Central memory CD8-positive, alpha-beta T cell (primary cell): ENCODE results near the gene YARS1.

ENCODE experiments used
- ATAC-seq: fragments of 150-1000 bp; cut with Tn5 transposase; replicated peaks from 2 replicates; pipeline ENCODE4 v1.10.0; 2022; ENCODE audit warnings: mild to moderate bottlenecking, moderate FRiP score, moderate number of reproducible peaks; ENCODE audit not compliant: poor library complexity, severe bottlenecking; ENCODE audit errors: extremely low read depth
- DNase-seq, 2 donors: peaks; one replicate each; pipeline ENCODE4 v3.0.0; 2021; ENCODE audit warnings: low spot score in 2 of 2
- H3K27ac Mint-ChIP-seq: one replicate; pipeline ENCODE4 v1.8.0; 2022; ENCODE audit warnings: low read depth, mild to moderate bottlenecking, moderate library complexity, mixed read lengths
- H3K27me3 Mint-ChIP-seq: one replicate; pipeline ENCODE4 v1.8.0; 2022; ENCODE audit warnings: mixed read lengths
- H3K36me3 Mint-ChIP-seq: one replicate; pipeline ENCODE4 v1.8.0; 2022; ENCODE audit warnings: mild to moderate bottlenecking, moderate library complexity, mixed read lengths; ENCODE audit not compliant: insufficient read depth
- H3K4me1 Mint-ChIP-seq: one replicate; pipeline ENCODE4 v1.8.0; 2022; ENCODE audit warnings: mixed read lengths
- H3K4me3 Mint-ChIP-seq: one replicate; pipeline ENCODE4 v1.8.0; 2022; ENCODE audit warnings: mild to moderate bottlenecking, moderate library complexity, mixed read lengths
- H3K9me3 Mint-ChIP-seq: one replicate; pipeline ENCODE4 v1.8.0; 2022; ENCODE audit warnings: mixed read lengths

The YARS1 gene

DNA sequence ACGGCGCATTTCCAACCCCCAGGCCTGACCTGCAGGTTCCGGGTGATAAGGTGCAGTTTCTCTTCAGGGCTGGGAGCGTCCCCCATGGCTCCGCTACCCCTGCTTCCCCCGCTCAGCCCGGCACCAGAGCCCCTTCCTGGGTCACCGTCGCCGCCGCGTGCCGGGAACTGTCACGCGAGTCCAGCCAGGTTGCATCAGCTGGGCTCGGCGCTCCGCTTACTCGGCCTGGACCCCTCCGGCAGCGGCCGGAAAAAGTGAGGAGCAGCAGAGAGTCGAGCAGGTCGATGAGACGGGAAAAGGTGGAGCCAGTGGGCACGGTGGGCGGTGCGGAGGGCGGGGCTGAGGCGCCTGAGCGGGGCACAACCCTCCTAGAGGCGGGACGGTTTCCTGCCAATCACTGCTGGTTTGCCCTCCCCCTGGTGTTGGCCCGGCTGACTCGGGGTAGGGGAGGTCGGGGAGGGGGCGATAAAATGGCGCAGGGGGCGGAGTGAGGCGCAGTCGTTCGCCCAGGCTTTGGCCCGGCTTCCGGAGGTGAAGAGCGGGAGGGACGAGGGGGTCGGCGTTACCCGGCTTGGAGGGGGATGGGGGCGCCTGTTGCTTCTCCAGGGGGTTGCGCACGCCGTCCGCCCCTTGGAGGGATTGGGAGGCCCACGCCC is at the start of gene YARS1, which contains the start of gene S100PBP:
Gene YARS1, minus strand, starts transcription at position 200 of the 656 bp plus-strand sequence. Its CDS starts 114 bp downstream, at position 86.
Gene S100PBP, plus strand, starts transcription at position 495 of the 656 bp plus-strand sequence. CDS start 8,447 bp downstream, outside the sequence.
- peak within 1 kb of the TSS; percentile 90 for H3K4me3 Mint-ChIP-seq
- peaks cover 16% of the 10 kb centered on the region for H3K36me3 Mint-ChIP-seq
- ATAC-seq (peak; percentile 90), DNase-seq (peak; percentile 99 to 100)
- H3K27ac Mint-ChIP-seq, result peak within 1 kb of the TSS; percentile 89
- H3K27me3 Mint-ChIP-seq, result no peaks in the 10 kb centered on the region
- H3K4me1 Mint-ChIP-seq, result peaks cover 48% of the 10 kb centered on the region
- no peaks in the 10 kb centered on the region for H3K9me3 Mint-ChIP-seq

- Mint-ChIP-seq H3K9me3 (no peaks in the 10 kb centered on the region), H3K27me3 (peaks cover 20% of the 10 kb centered on the region), H3K4me3 (no peak overlapping the region), H3K4me1 (peaks cover 17% of the 10 kb centered on the region), H3K27ac (no peak overlapping the region), H3K36me3 (peaks cover 3% of the 10 kb centered on the region)
- no peak for DNase-seq
- no peak for ATAC-seq
Observed at GRCh38 chr1:32865639-32866405, 48.7 kb upstream of the YARS1 start.

DNA sequence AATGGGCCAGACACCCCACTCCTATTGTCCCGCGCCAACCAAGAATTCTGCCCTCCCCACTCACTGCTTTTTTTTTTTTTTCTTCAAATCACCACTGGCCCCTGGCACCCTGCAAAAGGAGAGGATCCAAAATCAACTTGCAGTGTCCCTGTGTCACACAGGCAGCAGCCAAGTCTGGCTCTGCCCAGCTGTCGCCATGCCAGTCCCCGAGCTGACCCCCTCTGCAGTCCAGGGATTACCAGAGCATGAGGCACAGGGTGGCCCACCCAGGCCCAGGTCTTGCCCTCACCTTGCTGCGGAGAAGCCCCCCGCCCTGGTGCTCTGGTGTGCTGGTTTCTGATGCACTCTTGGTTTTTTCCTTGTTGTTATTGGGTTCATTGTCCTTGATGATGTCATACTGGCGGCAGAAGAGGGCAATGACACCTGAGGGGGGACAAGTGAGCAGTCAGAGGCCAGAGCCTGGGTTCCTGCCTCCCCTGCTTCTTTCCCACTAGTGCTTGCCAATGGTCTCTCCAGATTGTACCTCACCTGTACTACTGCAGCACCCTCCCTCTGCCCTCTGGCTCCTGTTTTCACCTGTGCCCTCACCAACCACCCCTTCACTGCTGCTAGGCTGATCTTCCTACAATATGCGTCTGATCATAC is 47.3 kb upstream of the YARS1 start:
- Mint-ChIP-seq H3K27ac (no peak overlapping the region), H3K9me3 (no peaks in the 10 kb centered on the region)

DNA sequence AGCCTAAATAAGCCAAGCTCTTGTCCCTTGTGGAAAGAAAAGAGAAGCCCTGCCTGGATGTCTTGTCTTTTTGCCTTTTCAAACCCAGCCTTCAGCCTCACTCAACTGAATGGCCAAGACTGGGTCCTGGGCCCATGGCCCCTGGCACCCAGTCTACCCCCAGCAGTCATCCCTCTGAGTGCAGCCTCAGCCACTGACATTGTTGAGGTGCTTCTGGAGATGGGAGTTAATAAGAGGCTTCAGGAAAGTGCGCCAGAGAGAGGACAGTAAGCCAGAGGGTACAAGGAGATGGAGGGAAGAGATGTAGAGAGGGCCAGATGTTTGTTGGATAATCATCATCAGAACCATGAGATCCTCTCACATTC is 46.7 kb upstream of the YARS1 start:
- Mint-ChIP-seq H3K36me3 (peaks cover 9% of the 10 kb centered on the region), H3K9me3 (no peaks in the 10 kb centered on the region), H3K4me3 (no peak overlapping the region)

More for the DNA sequence above, 47.3 kb upstream of the YARS1 start:
- ATAC-seq (no peak), DNase-seq (no peak)
- peaks cover 7% of the 10 kb centered on the region for H3K36me3 Mint-ChIP-seq
- H3K4me1 Mint-ChIP-seq, result peaks cover 15% of the 10 kb centered on the region
- peaks cover 8% of the 10 kb centered on the region for H3K27me3 Mint-ChIP-seq
- H3K4me3 Mint-ChIP-seq, result no peak overlapping the region

DNA sequence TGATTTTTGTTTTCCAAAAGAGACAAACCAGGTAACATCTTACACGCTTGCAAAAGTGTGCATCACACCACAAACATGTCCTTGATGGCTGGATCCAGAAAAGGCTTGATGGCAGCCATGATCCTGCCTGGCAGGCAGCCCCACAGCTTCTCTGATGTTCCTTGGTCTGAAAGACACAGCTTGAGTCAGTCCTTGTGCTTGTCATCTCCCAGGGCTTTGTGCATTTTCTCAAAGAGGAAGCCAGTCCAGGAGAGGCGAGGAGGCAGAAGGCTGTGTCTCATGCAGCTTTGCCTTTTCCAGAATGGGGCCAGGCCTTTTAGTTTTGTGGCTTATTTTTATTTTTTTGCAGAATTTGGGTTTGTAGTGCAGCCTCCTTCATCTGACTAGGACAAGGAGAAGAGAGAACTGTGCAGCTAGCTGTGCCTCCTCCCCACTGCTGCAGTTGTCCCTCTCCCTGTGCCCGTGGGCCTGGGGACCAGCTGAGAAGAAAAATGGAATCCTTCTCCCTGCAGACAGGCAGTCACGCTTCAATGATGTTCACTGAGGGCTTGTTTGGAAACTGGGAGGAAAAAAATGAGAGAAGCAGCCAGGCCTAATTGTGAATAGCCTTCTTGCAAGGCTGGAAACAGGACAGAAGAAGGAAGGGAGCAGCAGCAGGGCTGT is 46.2 kb upstream of the YARS1 start:
- Mint-ChIP-seq H3K36me3 (peaks cover 9% of the 10 kb centered on the region), H3K27ac (no peak overlapping the region), H3K4me3 (no peak overlapping the region), H3K4me1 (peaks cover 11% of the 10 kb centered on the region), H3K27me3 (no peaks in the 10 kb centered on the region), H3K9me3 (no peaks in the 10 kb centered on the region)
- ATAC-seq (no peak), DNase-seq (no peak)

More for the DNA sequence above, 46.7 kb upstream of the YARS1 start:
- Mint-ChIP-seq H3K4me1 (peaks cover 11% of the 10 kb centered on the region), H3K27ac (no peak overlapping the region), H3K27me3 (peaks cover 1% of the 10 kb centered on the region)
- ATAC-seq, result no peak
- no peak for DNase-seq

GRCh38 chr1:32861904-32862695 is 44.9 kb upstream of the YARS1 start:
- Mint-ChIP-seq H3K27me3 (no peaks in the 10 kb centered on the region), H3K9me3 (no peaks in the 10 kb centered on the region), H3K4me3 (no peak overlapping the region), H3K27ac (no peak overlapping the region), H3K36me3 (peaks cover 19% of the 10 kb centered on the region), H3K4me1 (peaks cover 11% of the 10 kb centered on the region)
- no peak for ATAC-seq
- DNase-seq, result no peak

DNA sequence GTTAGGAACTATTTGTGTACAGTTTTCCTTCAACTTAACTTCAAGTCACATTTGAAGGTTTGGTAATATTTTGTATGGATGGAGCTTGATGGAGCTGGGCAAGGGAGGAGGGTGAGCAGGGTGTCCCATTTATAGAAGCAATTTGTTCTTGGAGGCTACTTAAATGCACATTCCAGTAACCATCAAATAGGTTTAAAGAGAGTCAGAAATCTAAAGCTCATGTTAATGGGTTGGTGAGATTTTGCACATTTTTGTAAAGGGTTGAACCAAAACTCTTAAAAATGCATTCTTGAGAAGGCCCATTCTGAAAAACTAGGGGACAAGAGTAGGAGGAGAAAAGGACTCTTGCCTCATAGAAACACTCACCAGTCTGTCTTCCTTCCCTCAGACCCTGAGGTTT is 43.4 kb upstream of the YARS1 start:
- Mint-ChIP-seq H3K4me3 (no peak overlapping the region), H3K4me1 (peaks cover 11% of the 10 kb centered on the region), H3K27me3 (no peaks in the 10 kb centered on the region), H3K9me3 (no peaks in the 10 kb centered on the region), H3K36me3 (peaks cover 30% of the 10 kb centered on the region), H3K27ac (no peak overlapping the region)
- DNase-seq (no peak), ATAC-seq (no peak)

GRCh38 chr1:32859915-32860314 is 42.8 kb upstream of the YARS1 start:
- ATAC-seq, result no peak
- H3K9me3 Mint-ChIP-seq, result no peaks in the 10 kb centered on the region
- no peak for DNase-seq
- no peak overlapping the region for H3K27ac Mint-ChIP-seq
- H3K27me3 Mint-ChIP-seq, result no peaks in the 10 kb centered on the region
- no peak overlapping the region for H3K4me3 Mint-ChIP-seq
- peaks cover 10% of the 10 kb centered on the region for H3K4me1 Mint-ChIP-seq
- H3K36me3 Mint-ChIP-seq, result peaks cover 36% of the 10 kb centered on the region

DNA sequence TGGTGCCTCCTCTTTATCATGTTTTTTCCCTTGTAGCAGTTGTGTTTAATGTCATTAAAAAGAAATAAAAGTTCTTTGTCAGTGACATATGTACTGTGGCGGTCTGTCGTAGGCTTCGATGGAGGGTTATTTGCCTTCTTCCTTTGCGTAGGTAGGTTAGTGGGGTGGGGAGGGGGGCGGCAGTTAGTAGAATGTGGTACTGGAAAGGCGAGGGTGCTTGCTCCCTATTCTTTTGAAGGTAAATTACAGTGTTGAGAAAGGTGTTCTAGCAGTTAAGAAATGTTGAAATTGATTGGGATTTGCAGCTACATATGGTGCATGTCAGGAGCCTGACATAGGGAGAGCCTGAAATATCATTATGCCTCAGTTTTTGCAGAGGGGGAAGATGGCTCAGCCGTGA is 41.6 kb upstream of the YARS1 start:
- ATAC-seq (no peak), DNase-seq (no peak)
- H3K27me3 Mint-ChIP-seq, result no peaks in the 10 kb centered on the region
- no peak overlapping the region for H3K4me3 Mint-ChIP-seq
- no peaks in the 10 kb centered on the region for H3K9me3 Mint-ChIP-seq
- H3K36me3 Mint-ChIP-seq, result peaks cover 45% of the 10 kb centered on the region
- peaks cover 6% of the 10 kb centered on the region for H3K4me1 Mint-ChIP-seq
- peak overlapping the region; percentile 32 for H3K27ac Mint-ChIP-seq

GRCh38 chr1:32858136-32858535 is 41.0 kb upstream of the YARS1 start:
- Mint-ChIP-seq H3K27me3 (no peaks in the 10 kb centered on the region), H3K27ac (no peak overlapping the region), H3K9me3 (no peaks in the 10 kb centered on the region), H3K4me1 (peaks cover 6% of the 10 kb centered on the region), H3K36me3 (peaks cover 51% of the 10 kb centered on the region), H3K4me3 (no peak overlapping the region)
- ATAC-seq, result no peak
- no peak for DNase-seq

GRCh38 chr1:32855861-32856617 is 38.9 kb upstream of the YARS1 start:
- ATAC-seq (no peak), DNase-seq (no peak)
- Mint-ChIP-seq H3K27me3 (no peaks in the 10 kb centered on the region), H3K36me3 (peaks cover 55% of the 10 kb centered on the region), H3K9me3 (no peaks in the 10 kb centered on the region), H3K4me1 (peaks cover 6% of the 10 kb centered on the region), H3K4me3 (no peak overlapping the region), H3K27ac (no peak overlapping the region)
